ENCODE measurements around the gene THRA. TPM values are rescaled to one million over a fixed set of nuclear protein-coding genes. Genes with fewer than 3 reads are reported as not detected.

THRA gene
- total RNA-seq, 1 experiment from 2014 or later: 10.1 TPM

GRCh38 chr17:40022497-40022896 is 40.3 kb upstream of the THRA start:
- Histone ChIP-seq H3T11ph (ENCODE audit: low read length) (no peak overlapping the region), H3K4me2 (ENCODE audit: insufficient read depth, insufficient read length, low read length) (no peak overlapping the region)
- no CpG with 5 or more reads among the region's 9 CpGs for WGBS (ENCODE audit: extremely low coverage, insufficient read length, low lambda C conversion rate)

More at GRCh38 chr17:40022497-40022896, 40.3 kb upstream of the THRA start:
- H3K9ac ChIP-seq (ENCODE audit: extremely low read depth, insufficient read length, low read length): no peak overlapping the region
- H2AFZ ChIP-seq (ENCODE audit: low read length): no peak overlapping the region
- Mint-ChIP-seq H3K9me3 (no peaks in the 10 kb centered on the region; a peak in 1 of 5 replicates), H3K4me1 (peaks cover 18 to 31% of the 10 kb centered on the region in 2 experiments), H3K27ac (no peak overlapping the region), H3K27me3 (ENCODE audit: low read depth) (no peaks in the 10 kb centered on the region), H3K4me3 (no peak overlapping the region), H3K36me3 (ENCODE audit: insufficient read depth in 1 of 3, low read depth in 3 of 3) (peaks cover 26 to 68% (median 62%) of the 10 kb centered on the region in 3 experiments; a peak in 6 of 7 replicates)
- no peak overlapping the region for H2AK5ac ChIP-seq (ENCODE audit: insufficient read length, low read length)
- no peaks in the 10 kb centered on the region for H3K79me2 ChIP-seq (ENCODE audit: insufficient read depth, low read length)
- H3K4ac ChIP-seq (ENCODE audit: low read depth, low read length): no peak overlapping the region
- H4K8ac ChIP-seq (replicated peaks; ENCODE audit: insufficient read length, low read depth, low read length): no peak overlapping the region
- H3K9me3 ChIP-seq (ENCODE audit: control insufficient read depth, low read depth, low read length): no peaks in the 10 kb centered on the region
- H2BK20ac ChIP-seq (ENCODE audit: low read depth, low read length, poor library complexity, severe bottlenecking): no peak overlapping the region
- H3K23ac ChIP-seq (ENCODE audit: insufficient read length, low read depth, low read length): no peak overlapping the region
- no peak overlapping the region for H3K14ac ChIP-seq (ENCODE audit: insufficient read depth, low read length)
- no peaks in the 10 kb centered on the region for H3K79me1 ChIP-seq (ENCODE audit: insufficient read depth, low read depth, low read length, poor library complexity, severe bottlenecking)
- H4K91ac ChIP-seq (ENCODE audit: insufficient read length, low read depth, low read length): no peak overlapping the region
- H3K18ac ChIP-seq (ENCODE audit: insufficient read length, low read depth, low read length): no peak overlapping the region
- H2BK15ac ChIP-seq (ENCODE audit: low read depth, low read length): no peak overlapping the region
- no peak overlapping the region for H3K56ac ChIP-seq (ENCODE audit: insufficient read length, low read depth, low read length)
- H2BK12ac ChIP-seq (ENCODE audit: insufficient read length, low read depth, low read length): no peak overlapping the region
- peaks cover 4% of the 10 kb centered on the region; the same call in 1 of the 2 replicates for H3K4me1 ChIP-seq (ENCODE audit: insufficient read depth, low read length)
- H4K20me1 ChIP-seq (ENCODE audit: control insufficient read depth, insufficient read depth, insufficient read length): no peaks in the 10 kb centered on the region
- H2BK5ac ChIP-seq (ENCODE audit: insufficient read length, low read length): no peak overlapping the region
- no peak for TF ChIP-seq CTCF (conservative IDR thresholded peaks at IDR 0.05)
- H4K5ac ChIP-seq (ENCODE audit: insufficient read length, low read depth, low read length): no peak overlapping the region
- H2BK120ac ChIP-seq (ENCODE audit: low read depth, low read length, poor library complexity, severe bottlenecking): no peak overlapping the region
- no peaks in the 10 kb centered on the region for H3K27me3 ChIP-seq (ENCODE audit: insufficient read depth, low read length)
- no peak overlapping the region for H3K27ac ChIP-seq (ENCODE audit: insufficient read length, low read depth, low read length)
- no peaks in the 10 kb centered on the region for H3K23me2 ChIP-seq (ENCODE audit: insufficient read length, low read depth, low read length, poor library complexity, severe bottlenecking)
- DNase-seq: no peak
